MM.1S (cell line): ENCODE results near the gene ANKRD44.

Source experiments
- DNase-seq: peaks from one replicate; pipeline ENCODE4 v3.0.0-alpha.2; 2015
- H2AFZ ChIP-seq: fragments of 300-600 bp; sonication (generic); 2 replicates; pipeline ENCODE4 v1.6.0; 2016; ENCODE audit warnings: antibody characterized with exemption, low read length
- H3F3A ChIP-seq: fragments of 300-600 bp; sonication (generic); 2 replicates; pipeline ENCODE4 v1.6.1; 2016; ENCODE audit warnings: mild to moderate bottlenecking, antibody characterized with exemption, low read length, moderate library complexity, mixed read lengths; ENCODE audit not compliant: insufficient read depth
- H3K27ac ChIP-seq: fragments of 300-600 bp; sonication (generic); 2 replicates; pipeline ENCODE4 v1.5.1; 2016; ENCODE audit warnings: mild to moderate bottlenecking, low read length
- H3K27me3 ChIP-seq: fragments of 300-600 bp; sonication (generic); replicated peaks from 2 replicates; pipeline ENCODE4 v1.6.0; 2016; ENCODE audit warnings: low read length; ENCODE audit not compliant: insufficient read depth
- H3K36me3 ChIP-seq: fragments of 300-600 bp; sonication (generic); replicated peaks from 2 replicates; pipeline ENCODE4 v1.6.1; 2016; ENCODE audit warnings: mild to moderate bottlenecking, low read length, mixed read lengths; ENCODE audit not compliant: insufficient read depth
- H3K4me1 ChIP-seq: fragments of 300-600 bp; sonication (generic); 2 replicates; pipeline ENCODE4 v1.6.1; 2016; ENCODE audit warnings: low read length, mixed read lengths
- H3K4me2 ChIP-seq: fragments of 300-600 bp; sonication (generic); 2 replicates; pipeline ENCODE4 v1.6.0; 2016; ENCODE audit warnings: low read depth, low read length
- H3K4me3 ChIP-seq: fragments of 300-600 bp; sonication (generic); 2 replicates; pipeline ENCODE4 v1.5.1; 2016; ENCODE audit warnings: low read length, mixed read lengths
- H3K79me2 ChIP-seq: fragments of 300-600 bp; sonication (generic); 2 replicates; pipeline ENCODE4 v1.6.1; 2016; ENCODE audit warnings: mixed run types, low read length, mixed read lengths
- H3K9ac ChIP-seq: fragments of 300-600 bp; sonication (generic); 2 replicates; pipeline ENCODE4 v1.6.1; 2016; ENCODE audit warnings: low read length, mixed read lengths
- H3K9me2 ChIP-seq: fragments of 300-600 bp; sonication (generic); replicated peaks from 2 replicates; pipeline ENCODE4 v1.6.1; 2016; ENCODE audit warnings: mild to moderate bottlenecking, low read length, mixed read lengths; ENCODE audit not compliant: insufficient read depth
- H3K9me3 ChIP-seq: fragments of 300-600 bp; sonication (generic); replicated peaks from 2 replicates; pipeline ENCODE4 v1.6.1; 2016; ENCODE audit warnings: mild to moderate bottlenecking, low read length, mixed read lengths; ENCODE audit not compliant: insufficient read depth
- H4K20me1 ChIP-seq: fragments of 300-600 bp; sonication (generic); 2 replicates; pipeline ENCODE4 v1.6.1; 2016; ENCODE audit warnings: mild to moderate bottlenecking, low read length, moderate library complexity, mixed read lengths; ENCODE audit not compliant: insufficient read depth
- EZH2 ChIP-seq: fragments of 300-600 bp; sonication (generic); optimal IDR thresholded peaks from 2 replicates; pipeline ENCODE3; 2017; ENCODE audit warnings: low read depth, mild to moderate bottlenecking, antibody characterized with exemption, low read length, mixed read lengths
- EZH2phosphoT487 ChIP-seq: fragments of 300-600 bp; sonication (generic); IDR thresholded peaks from 2 replicates; pipeline ENCODE4 v1.6.1; 2018; ENCODE audit warnings: antibody characterized with exemption, low read length
- TF ChIP-seq, protein P1 (sequence below): fragments of 300-600 bp; sonication (generic); IDR thresholded peaks from 2 replicates; pipeline ENCODE4 v1.5.1; 2016; ENCODE audit warnings: antibody characterized with exemption, low read length, mixed read lengths

The ANKRD44 gene

DNA sequence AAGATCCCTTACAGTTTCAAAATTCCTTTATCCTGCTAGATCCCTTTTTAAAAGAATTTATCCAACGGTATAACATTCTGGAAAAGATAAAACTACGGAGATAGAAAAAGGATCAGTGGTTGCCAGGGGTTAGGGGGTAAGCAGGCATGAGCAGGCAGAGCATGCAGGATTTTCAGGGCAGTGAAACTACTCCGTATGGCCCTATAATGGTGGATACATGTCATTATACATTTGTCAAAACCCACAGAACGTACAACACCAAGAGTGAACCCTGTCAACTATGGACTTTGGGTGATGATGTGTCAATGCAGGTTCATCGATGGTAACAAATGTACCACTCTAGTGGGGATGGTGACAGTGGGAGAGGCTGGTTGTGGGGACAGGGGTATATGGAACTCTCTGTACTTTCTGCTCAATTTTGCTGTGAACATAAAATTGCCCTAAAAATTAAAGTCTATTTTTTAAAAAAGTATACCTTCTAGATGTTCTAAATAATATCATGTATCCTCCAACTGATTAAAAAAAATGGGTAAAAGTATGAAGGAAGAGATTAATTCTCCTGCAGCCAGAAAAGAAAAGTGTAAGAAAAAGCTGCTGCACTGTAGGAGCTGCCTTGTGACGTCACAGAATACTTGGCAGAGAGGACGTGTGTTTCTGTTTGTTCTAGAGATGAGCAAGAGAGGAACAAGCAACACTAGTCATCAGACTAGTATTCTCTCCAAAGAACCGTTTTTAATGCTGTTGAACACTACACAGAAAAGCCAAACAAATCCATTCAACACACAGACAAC lies 23.6 kb downstream of the ANKRD44 start:
- H3K36me3 ChIP-seq: no peaks in the 10 kb centered on the region
- H2AFZ ChIP-seq: no peak overlapping the region
- no peak overlapping the region for H3K4me3 ChIP-seq
- no peak overlapping the region for H3K4me2 ChIP-seq
- no peaks in the 10 kb centered on the region for H3K4me1 ChIP-seq
- no peak for DNase-seq
- no peaks in the 10 kb centered on the region for H3K27me3 ChIP-seq
- H4K20me1 ChIP-seq: no peaks in the 10 kb centered on the region
- H3K9ac ChIP-seq: no peak overlapping the region
- TF ChIP-seq, protein P1, sequence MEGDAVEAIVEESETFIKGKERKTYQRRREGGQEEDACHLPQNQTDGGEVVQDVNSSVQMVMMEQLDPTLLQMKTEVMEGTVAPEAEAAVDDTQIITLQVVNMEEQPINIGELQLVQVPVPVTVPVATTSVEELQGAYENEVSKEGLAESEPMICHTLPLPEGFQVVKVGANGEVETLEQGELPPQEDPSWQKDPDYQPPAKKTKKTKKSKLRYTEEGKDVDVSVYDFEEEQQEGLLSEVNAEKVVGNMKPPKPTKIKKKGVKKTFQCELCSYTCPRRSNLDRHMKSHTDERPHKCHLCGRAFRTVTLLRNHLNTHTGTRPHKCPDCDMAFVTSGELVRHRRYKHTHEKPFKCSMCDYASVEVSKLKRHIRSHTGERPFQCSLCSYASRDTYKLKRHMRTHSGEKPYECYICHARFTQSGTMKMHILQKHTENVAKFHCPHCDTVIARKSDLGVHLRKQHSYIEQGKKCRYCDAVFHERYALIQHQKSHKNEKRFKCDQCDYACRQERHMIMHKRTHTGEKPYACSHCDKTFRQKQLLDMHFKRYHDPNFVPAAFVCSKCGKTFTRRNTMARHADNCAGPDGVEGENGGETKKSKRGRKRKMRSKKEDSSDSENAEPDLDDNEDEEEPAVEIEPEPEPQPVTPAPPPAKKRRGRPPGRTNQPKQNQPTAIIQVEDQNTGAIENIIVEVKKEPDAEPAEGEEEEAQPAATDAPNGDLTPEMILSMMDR: no peak
- TF ChIP-seq EZH2phosphoT487 (no peak), EZH2 (no peak)
- H3K27ac ChIP-seq: no peak overlapping the region
- H3K9me2 ChIP-seq: no peaks in the 10 kb centered on the region
- H3K9me3 ChIP-seq: no peaks in the 10 kb centered on the region
- H3K79me2 ChIP-seq: peaks cover 98% of the 10 kb centered on the region
- H3F3A ChIP-seq: no peaks in the 10 kb centered on the region

DNA sequence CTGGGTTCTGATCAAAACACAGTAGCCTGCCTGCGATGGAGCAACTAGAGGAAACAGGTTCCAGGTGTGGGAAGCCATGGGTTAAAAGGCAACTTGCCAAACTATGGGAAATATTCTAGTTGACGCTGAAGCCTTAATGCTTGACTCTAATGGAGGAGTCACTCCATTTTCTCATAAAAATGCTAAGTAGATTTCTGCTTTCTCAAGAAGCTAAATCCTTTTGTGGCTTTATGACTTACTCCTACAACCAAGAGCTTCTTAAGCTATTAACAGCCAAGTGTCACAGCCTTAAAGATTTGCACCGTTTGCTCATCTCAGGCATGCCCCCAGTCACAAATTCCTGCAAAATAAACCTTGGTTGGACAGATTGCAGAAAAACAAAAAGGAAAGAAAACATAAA lies 25.2 kb downstream of the ANKRD44 start:
- no peaks in the 10 kb centered on the region for H3K36me3 ChIP-seq
- H3K79me2 ChIP-seq: peaks cover 96% of the 10 kb centered on the region
- no peak for DNase-seq

DNA sequence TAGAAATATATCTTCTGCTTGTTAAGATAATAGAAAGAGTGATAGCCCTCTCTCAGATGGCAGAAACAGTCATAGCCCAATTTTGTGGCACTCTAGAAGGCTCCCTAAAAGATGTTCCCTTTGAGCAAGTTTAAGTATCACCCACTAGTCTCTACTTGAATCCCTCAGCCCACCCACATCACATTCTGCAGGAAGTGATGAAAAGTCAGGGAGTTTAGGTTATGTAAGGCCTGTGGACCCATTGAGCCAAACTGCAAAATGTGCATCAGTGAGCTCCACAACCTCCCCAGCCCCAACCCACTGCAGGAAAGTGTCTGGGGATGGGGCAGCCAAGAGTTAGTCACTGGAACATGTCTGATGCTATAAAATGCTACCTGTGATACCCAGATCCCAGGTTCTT lies 25.6 kb downstream of the ANKRD44 start:
- no peak overlapping the region for H3K4me3 ChIP-seq
- H3F3A ChIP-seq: no peaks in the 10 kb centered on the region
- TF ChIP-seq, protein P1: no peak
- TF ChIP-seq EZH2phosphoT487 (no peak), EZH2 (no peak)
- peaks cover 96% of the 10 kb centered on the region for H3K79me2 ChIP-seq
- H3K9me2 ChIP-seq: no peaks in the 10 kb centered on the region
- no peaks in the 10 kb centered on the region for H3K9me3 ChIP-seq
- no peaks in the 10 kb centered on the region for H4K20me1 ChIP-seq
- H3K27ac ChIP-seq: no peak overlapping the region
- H3K4me2 ChIP-seq: no peak overlapping the region
- no peak overlapping the region for H2AFZ ChIP-seq
- no peaks in the 10 kb centered on the region for H3K36me3 ChIP-seq
- DNase-seq: no peak
- H3K9ac ChIP-seq: no peak overlapping the region
- H3K4me1 ChIP-seq: no peaks in the 10 kb centered on the region
- no peaks in the 10 kb centered on the region for H3K27me3 ChIP-seq

More for the DNA sequence above, 25.2 kb downstream of the ANKRD44 start:
- TF ChIP-seq, protein P1: no peak
- no peak for TF ChIP-seq EZH2
- TF ChIP-seq EZH2phosphoT487: no peak
- Histone ChIP-seq H3K27me3 (no peaks in the 10 kb centered on the region), H3F3A (no peaks in the 10 kb centered on the region), H3K4me1 (no peaks in the 10 kb centered on the region), H2AFZ (no peak overlapping the region), H3K9me2 (no peaks in the 10 kb centered on the region), H4K20me1 (no peaks in the 10 kb centered on the region), H3K4me2 (no peak overlapping the region), H3K4me3 (no peak overlapping the region), H3K9ac (no peak overlapping the region), H3K27ac (no peak overlapping the region), H3K9me3 (no peaks in the 10 kb centered on the region)
